ENCODE measurements around the gene SYT6. TPM values are rescaled to one million over a fixed set of nuclear protein-coding genes. Genes with fewer than 3 reads are reported as not detected.
A peak's percentile ranks its signal among the peaks of the same experiment; 100 is the strongest.

The SYT6 gene
- total RNA-seq, 1 donor from 2014 or later: under 0.01 TPM

DNA sequence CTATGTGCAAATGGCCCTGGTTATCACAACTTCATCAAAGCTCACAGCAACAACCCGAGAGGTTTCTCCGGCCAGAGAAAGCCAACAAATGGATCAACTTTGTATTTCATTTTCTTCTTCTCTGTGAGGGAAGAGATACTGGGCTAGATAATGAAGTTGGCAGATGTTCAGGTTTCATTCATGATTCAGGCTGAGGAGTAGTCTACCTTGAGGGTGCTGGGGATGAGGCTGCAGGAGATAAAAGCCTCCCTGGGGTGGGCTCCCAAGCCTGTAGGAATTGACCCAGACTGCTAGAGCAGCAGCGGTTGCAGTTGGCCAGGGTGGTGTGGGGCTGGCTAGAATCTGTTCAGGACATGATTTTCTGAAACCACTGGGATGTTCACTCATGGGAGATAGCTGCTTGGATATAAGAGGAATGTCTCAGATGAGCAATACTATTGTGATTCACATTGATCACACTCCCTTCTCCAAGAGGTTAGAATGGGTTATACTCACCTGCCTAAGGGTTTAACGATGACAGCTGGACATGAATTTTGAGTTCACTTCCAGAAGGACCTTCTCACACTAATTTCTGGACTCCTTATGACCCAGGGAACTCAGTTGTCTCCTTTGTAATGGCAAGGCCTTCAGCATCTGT, 64.0 kb downstream of the SYT6 start:
- Histone ChIP-seq H3K4me3 (ENCODE audit: low read length in 3 of 3) (no peak overlapping the region), H3K9ac (ENCODE audit: low read depth in 1 of 3, low read length in 3 of 3) (no peak overlapping the region), H3K9me3 (ENCODE audit: control insufficient read depth in 3 of 3, low read length in 3 of 3) (no peaks in the 10 kb centered on the region), H3K27me3 (ENCODE audit: control insufficient read depth in 3 of 3, insufficient read depth in 3 of 3, low read length in 3 of 3) (no peaks in the 10 kb centered on the region), H3K36me3 (ENCODE audit: control insufficient read depth in 3 of 3, insufficient read depth in 3 of 3, low read length in 3 of 3) (no peaks in the 10 kb centered on the region), H3K4me1 (ENCODE audit: control insufficient read depth in 3 of 3, insufficient read depth in 3 of 3, low read length in 3 of 3) (peaks cover 0 to under 1% (median 0%) of the 10 kb centered on the region in 3 donors), H3K27ac (ENCODE audit: low read depth, low read length) (no peak overlapping the region)

DNA sequence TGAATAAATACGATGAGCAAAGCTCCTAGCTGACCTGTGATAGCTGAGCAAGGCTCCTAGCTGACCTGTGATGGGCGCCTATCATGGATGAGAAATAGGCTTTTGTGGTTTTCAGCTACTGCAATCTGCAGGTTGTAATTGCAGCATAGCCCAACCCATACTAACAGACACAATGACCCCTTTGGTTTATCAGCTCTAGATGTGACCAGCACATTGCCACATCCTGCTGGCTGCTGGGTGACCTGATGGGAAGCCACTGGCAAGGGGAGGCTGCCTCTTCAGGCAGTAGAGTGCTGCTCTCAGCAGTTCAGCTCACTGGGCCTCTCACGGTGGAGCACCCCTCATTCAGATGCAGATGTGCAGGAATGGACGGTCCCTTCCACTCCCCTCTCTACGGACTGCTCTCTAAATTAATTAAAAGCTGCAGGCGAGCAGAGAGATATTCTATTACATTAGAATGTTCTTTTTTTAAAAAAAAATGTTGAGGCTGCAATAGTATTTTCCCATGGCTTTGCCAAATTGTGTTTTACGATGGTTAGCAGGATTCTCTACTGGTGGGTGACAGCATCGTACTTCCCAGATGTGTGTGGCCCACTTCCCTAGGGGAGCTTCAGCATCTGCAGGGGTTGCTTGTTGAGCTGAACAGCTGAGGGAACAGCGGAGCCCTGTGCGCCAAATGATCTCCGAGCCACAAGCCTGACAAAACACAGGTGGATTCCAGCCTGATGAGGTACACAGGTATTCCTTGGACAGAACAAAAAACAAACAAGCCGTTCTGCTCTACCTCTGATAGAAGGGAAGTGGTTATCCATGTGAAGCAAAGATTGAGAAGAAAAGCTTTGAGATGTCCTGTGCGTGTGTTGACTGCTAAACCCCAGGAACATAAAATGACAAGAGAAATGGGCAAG, 65.0 kb downstream of the SYT6 start:
- H3K9me3 ChIP-seq (ENCODE audit: control insufficient read depth in 3 of 3, low read length in 3 of 3): no peaks in the 10 kb centered on the region
- no peaks in the 10 kb centered on the region for H3K4me1 ChIP-seq (ENCODE audit: control insufficient read depth in 3 of 3, insufficient read depth in 3 of 3, low read length in 3 of 3)
- no peak overlapping the region for H3K4me3 ChIP-seq (ENCODE audit: low read length in 3 of 3)
- H3K27ac ChIP-seq (ENCODE audit: low read depth, low read length): no peak overlapping the region
- no peak overlapping the region for H3K9ac ChIP-seq (ENCODE audit: low read depth in 1 of 3, low read length in 3 of 3)
- H3K27me3 ChIP-seq (ENCODE audit: control insufficient read depth in 3 of 3, insufficient read depth in 3 of 3, low read length in 3 of 3): no peaks in the 10 kb centered on the region
- no peaks in the 10 kb centered on the region for H3K36me3 ChIP-seq (ENCODE audit: control insufficient read depth in 3 of 3, insufficient read depth in 3 of 3, low read length in 3 of 3)

DNA sequence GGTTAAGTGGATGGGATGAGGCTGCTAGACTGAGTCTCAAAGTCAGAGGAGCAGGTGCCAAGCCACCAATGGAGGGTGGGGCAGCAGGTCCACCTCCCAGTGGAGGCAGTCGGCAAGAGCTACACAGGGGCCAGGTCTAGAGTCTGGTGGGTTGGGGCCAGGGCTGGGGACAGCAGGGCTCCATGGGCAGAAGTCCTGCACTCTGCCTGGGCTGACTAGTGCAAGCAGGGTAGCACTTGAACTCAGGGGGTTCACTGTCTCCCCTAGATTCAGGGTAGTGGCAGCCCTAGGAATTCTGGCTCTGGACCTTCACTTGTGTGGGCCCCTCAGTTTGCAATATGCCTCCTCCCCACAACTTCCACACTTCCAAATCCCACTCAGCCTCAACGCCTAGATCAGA, 66.2 kb downstream of the SYT6 start:
- Histone ChIP-seq H3K4me1 (ENCODE audit: control insufficient read depth in 3 of 3, insufficient read depth in 3 of 3, low read length in 3 of 3) (peaks cover 0 to 2% (median under 1%) of the 10 kb centered on the region in 3 donors), H3K9me3 (ENCODE audit: control insufficient read depth in 3 of 3, low read length in 3 of 3) (no peaks in the 10 kb centered on the region), H3K36me3 (ENCODE audit: control insufficient read depth in 3 of 3, insufficient read depth in 3 of 3, low read length in 3 of 3) (no peaks in the 10 kb centered on the region), H3K27me3 (ENCODE audit: control insufficient read depth in 3 of 3, insufficient read depth in 3 of 3, low read length in 3 of 3) (no peaks in the 10 kb centered on the region), H3K27ac (ENCODE audit: low read depth, low read length) (no peak overlapping the region), H3K9ac (ENCODE audit: low read depth in 1 of 3, low read length in 3 of 3) (no peak overlapping the region), H3K4me3 (ENCODE audit: low read length in 3 of 3) (no peak overlapping the region)

DNA sequence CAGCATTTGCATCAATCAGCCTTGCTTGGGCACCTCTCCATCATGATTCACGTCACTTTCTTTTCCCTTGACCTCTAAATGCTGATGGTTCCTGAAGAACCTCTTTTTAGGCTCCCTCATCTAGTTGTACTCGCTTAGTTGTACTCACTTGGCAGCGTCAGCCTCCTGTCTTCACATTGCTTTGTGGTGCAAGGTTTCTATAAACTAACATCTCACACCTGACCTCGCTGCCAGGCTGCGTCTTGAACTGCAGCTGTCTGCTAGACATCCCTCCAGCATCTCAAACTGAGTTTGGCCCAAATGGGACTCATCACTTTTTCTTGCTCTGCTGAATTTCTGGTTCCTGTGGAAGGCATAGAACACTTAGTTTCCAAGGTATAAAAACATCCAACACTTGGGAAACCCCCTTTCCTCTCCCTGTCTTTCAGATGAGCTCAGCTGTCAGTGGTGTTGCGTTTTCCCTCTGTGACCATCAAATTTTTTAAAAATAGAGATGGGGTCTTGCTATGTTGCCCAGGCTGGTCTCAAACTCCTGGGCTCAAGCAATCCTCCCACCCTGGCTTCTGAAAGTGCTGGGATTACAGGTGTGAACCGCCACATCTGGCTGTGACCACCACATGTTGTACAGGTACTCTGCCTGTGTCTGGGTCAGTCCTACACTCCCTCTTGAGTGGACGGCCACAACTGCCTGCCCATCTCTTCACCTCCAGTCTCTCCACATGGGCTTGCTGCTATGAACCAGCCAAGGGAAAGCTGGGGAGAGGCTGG, 66.9 kb downstream of the SYT6 start:
- H3K9me3 ChIP-seq (ENCODE audit: control insufficient read depth in 3 of 3, low read length in 3 of 3): no peaks in the 10 kb centered on the region
- H3K27me3 ChIP-seq (ENCODE audit: control insufficient read depth in 3 of 3, insufficient read depth in 3 of 3, low read length in 3 of 3): no peaks in the 10 kb centered on the region
- H3K9ac ChIP-seq (ENCODE audit: low read depth in 1 of 3, low read length in 3 of 3): no peak overlapping the region
- H3K27ac ChIP-seq (ENCODE audit: low read depth, low read length): no peak overlapping the region
- no peaks in the 10 kb centered on the region for H3K36me3 ChIP-seq (ENCODE audit: control insufficient read depth in 3 of 3, insufficient read depth in 3 of 3, low read length in 3 of 3)
- no peak overlapping the region for H3K4me3 ChIP-seq (ENCODE audit: low read length in 3 of 3)
- peaks cover 6 to 9% (median 7%) of the 10 kb centered on the region in 3 donors for H3K4me1 ChIP-seq (ENCODE audit: control insufficient read depth in 3 of 3, insufficient read depth in 3 of 3, low read length in 3 of 3)

DNA sequence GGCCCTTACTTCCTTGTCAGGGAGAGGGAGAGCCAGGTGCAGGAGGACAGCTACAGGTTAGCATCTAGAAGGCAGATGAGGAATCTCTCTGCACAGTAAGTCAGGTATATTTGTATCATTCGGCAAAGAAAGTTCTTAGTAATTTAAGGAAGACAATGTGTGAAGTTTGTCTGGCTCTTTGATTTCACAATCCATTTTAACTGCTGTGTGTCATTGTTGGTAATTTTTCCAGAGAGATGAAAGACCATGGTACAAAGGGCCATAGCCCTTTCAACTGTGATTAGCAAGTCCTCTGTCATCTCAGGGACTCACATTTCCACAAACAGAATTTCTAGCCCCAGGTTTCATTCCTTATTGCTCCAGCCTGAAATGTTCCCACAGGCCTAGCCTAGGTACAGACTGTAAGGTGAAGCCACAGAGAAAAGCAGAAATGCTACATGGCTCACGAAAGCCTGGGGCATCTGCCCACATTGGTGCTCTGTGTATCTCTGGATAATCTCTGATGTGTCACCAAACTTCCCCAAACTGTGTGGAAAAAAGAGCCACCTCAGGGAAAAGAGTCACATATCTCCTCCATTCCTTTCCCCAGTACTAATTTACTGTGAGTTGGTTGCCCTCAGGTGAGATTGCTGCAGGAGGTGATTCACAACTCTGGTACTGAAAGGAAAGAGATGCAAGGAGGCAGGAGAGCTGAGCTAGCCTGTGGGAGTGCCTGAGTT, 70.6 kb downstream of the SYT6 start:
- Histone ChIP-seq H3K9ac (ENCODE audit: low read depth in 1 of 3, low read length in 3 of 3) (no peak overlapping the region), H3K4me1 (ENCODE audit: control insufficient read depth in 3 of 3, insufficient read depth in 3 of 3, low read length in 3 of 3) (peaks cover 20 to 35% (median 24%) of the 10 kb centered on the region in 3 donors), H3K27ac (ENCODE audit: low read depth, low read length) (no peak overlapping the region)

DNA sequence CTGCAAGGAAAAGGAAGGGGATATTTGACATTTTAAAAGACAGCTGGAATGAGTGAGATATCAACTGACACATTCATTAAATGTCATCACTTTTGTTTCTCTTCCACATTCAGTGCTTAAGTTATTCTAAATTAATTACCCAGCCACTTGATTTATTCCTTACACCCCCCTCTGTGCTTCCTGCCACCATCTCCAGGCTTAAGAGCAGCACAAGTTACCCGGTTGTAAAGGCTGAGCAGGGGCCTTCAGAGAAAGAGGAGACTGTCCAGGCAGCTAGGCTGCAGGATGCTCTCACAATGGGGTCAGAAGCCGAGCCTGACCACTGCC, 71.4 kb downstream of the SYT6 start:
- no peaks in the 10 kb centered on the region for H3K9me3 ChIP-seq (ENCODE audit: control insufficient read depth in 3 of 3, low read length in 3 of 3)
- H3K36me3 ChIP-seq (ENCODE audit: control insufficient read depth in 3 of 3, insufficient read depth in 3 of 3, low read length in 3 of 3): no peaks in the 10 kb centered on the region
- peaks cover 20 to 35% (median 24%) of the 10 kb centered on the region in 3 donors for H3K4me1 ChIP-seq (ENCODE audit: control insufficient read depth in 3 of 3, insufficient read depth in 3 of 3, low read length in 3 of 3)
- no peak overlapping the region for H3K9ac ChIP-seq (ENCODE audit: low read depth in 1 of 3, low read length in 3 of 3)
- H3K27ac ChIP-seq (ENCODE audit: low read depth, low read length): no peak overlapping the region
- H3K4me3 ChIP-seq (ENCODE audit: low read length in 3 of 3): peak overlapping the region in 1 of 3 donors; percentile 33
- H3K27me3 ChIP-seq (ENCODE audit: control insufficient read depth in 3 of 3, insufficient read depth in 3 of 3, low read length in 3 of 3): no peaks in the 10 kb centered on the region

More for the DNA sequence above, 70.6 kb downstream of the SYT6 start:
- H3K4me3 ChIP-seq (ENCODE audit: low read length in 3 of 3): no peak overlapping the region
- H3K27me3 ChIP-seq (ENCODE audit: control insufficient read depth in 3 of 3, insufficient read depth in 3 of 3, low read length in 3 of 3): no peaks in the 10 kb centered on the region
- H3K36me3 ChIP-seq (ENCODE audit: control insufficient read depth in 3 of 3, insufficient read depth in 3 of 3, low read length in 3 of 3): no peaks in the 10 kb centered on the region
- no peaks in the 10 kb centered on the region for H3K9me3 ChIP-seq (ENCODE audit: control insufficient read depth in 3 of 3, low read length in 3 of 3)

DNA sequence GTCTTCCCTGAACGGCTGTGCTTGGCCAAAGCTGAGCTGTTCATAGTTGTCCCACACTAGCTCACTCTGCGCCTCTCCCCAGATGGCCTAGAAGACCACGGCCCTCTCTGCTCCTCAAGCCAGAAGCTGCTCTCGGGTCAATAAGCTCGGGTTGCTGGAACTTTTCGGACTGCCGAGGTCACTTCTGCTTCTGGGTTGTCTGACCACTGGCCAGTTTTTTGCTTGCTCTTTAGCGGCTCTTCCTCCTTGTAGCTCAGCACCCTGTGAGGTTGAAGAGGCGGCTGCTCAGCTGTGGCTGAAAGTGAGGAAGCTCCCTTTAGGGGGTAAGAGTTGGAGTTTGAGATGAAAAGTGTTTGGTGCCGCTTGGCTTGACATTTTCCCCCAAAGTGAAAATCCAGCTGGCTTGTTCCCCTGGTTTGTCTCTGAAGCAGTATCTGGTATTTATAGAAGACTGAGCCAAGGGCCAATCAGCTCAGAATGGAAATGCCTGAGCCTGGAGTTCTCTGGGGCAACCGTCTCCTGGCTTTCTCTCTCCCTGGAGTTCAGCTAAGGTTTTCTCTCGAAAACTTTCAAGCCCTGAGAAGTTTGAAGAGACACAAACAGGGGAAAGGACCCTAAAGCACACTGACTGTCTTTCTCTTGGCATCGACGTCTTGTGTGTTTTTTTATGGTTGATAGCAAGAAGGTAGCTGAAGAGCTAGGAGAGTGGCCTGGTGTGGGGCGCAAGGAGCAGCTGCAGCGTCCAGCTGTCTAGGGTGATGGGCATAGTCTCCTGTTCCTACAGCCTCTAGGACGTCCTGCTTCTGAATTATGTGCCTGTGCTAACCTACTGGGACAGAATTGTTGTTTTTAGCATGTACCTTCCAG, 72.0 kb downstream of the SYT6 start:
- peak overlapping the region in 2 of 3 donors; percentile 24 to 33 for H3K4me3 ChIP-seq (ENCODE audit: low read length in 3 of 3)
- peaks cover 20 to 35% (median 24%) of the 10 kb centered on the region in 3 donors for H3K4me1 ChIP-seq (ENCODE audit: control insufficient read depth in 3 of 3, insufficient read depth in 3 of 3, low read length in 3 of 3)
- no peaks in the 10 kb centered on the region for H3K27me3 ChIP-seq (ENCODE audit: control insufficient read depth in 3 of 3, insufficient read depth in 3 of 3, low read length in 3 of 3)
- no peak overlapping the region for H3K27ac ChIP-seq (ENCODE audit: low read depth, low read length)
- peak overlapping the region in 1 of 3 donors; percentile 41 for H3K9ac ChIP-seq (ENCODE audit: low read depth in 1 of 3, low read length in 3 of 3)
- no peaks in the 10 kb centered on the region for H3K36me3 ChIP-seq (ENCODE audit: control insufficient read depth in 3 of 3, insufficient read depth in 3 of 3, low read length in 3 of 3)
- H3K9me3 ChIP-seq (ENCODE audit: control insufficient read depth in 3 of 3, low read length in 3 of 3): no peaks in the 10 kb centered on the region

DNA sequence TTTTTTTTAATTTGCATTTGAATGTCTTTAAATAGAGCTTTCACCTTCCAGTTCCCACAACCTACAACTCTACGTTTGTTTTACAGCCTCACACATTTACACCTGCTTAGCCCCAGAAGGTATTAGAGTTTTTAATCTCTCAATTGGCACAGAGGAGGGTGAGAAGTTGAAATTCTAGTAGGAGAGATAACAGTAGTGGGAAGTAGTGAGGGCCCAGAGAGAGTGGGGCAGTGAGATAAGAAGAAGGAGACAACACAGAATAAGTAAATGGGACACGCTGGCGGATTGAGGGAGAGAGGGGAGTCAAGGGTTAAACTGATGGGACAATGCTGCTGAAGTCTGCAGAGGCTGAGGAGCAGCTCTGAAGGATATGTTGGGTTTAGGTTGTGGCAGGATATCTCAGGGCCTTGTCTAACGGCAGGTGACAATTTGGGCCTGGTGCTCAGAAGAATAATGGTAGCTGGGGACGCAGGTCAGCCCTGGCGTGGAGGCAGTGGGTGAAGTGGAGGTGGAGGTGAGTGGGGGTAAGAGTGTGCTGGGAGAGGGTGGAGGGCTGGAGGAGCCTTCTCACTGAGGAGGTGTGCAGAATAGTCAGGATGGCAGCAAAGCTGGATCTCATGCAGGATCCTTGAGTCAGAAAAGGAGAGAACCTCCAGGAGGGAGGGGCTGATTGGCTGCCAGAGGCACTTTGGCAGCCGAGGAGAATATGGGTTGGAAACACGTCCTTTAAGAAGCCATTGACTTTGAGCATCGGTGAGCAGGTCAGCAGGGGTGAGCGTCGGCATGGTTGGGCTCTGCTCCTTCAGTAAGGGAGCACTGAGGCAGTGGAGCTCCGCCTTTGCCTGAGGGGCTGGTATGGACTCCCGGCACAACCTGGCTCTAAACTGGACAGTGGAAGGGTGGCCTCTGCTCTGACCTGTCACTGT, 72.9 kb downstream of the SYT6 start:
- Histone ChIP-seq H3K36me3 (ENCODE audit: control insufficient read depth in 3 of 3, insufficient read depth in 3 of 3, low read length in 3 of 3) (no peaks in the 10 kb centered on the region), H3K9ac (ENCODE audit: low read depth in 1 of 3, low read length in 3 of 3) (peak overlapping the region in 1 of 3 donors; percentile 19), H3K27ac (ENCODE audit: low read depth, low read length) (no peak overlapping the region), H3K4me1 (ENCODE audit: control insufficient read depth in 3 of 3, insufficient read depth in 3 of 3, low read length in 3 of 3) (peaks cover 20 to 38% (median 24%) of the 10 kb centered on the region in 3 donors), H3K27me3 (ENCODE audit: control insufficient read depth in 3 of 3, insufficient read depth in 3 of 3, low read length in 3 of 3) (no peaks in the 10 kb centered on the region), H3K9me3 (ENCODE audit: control insufficient read depth in 3 of 3, low read length in 3 of 3) (no peaks in the 10 kb centered on the region), H3K4me3 (ENCODE audit: low read length in 3 of 3) (peak overlapping the region in 2 of 3 donors; percentile 10 to 24)

Measured in skeletal muscle tissue (tissue), 4 donors.